Naive thymus-derived CD4-positive, alpha-beta T cell (primary cell): ENCODE measurements around the gene GPA33. TPM values are rescaled to one million over a fixed set of nuclear protein-coding genes. Genes with fewer than 3 reads are reported as not detected.
A peak's percentile ranks its signal among the peaks of the same experiment; 100 is the strongest.

Source experiments
- ATAC-seq: fragments of 150-1000 bp; cut with Tn5 transposase; 2 replicates; pipeline ENCODE4 v1.10.0; 2021; ENCODE audit warnings: mild to moderate bottlenecking, moderate library complexity
- CTCF ChIA-PET: fragments of 350-600 bp; sonication (Branson Sonifier 250); formaldehyde crosslinking; loops from one replicate; lab custom pipeline; 2021; ENCODE audit warnings: antibody characterized with exemption; lab: Charles Lee
- POLR2A ChIA-PET: fragments of 350-600 bp; sonication (Branson Sonifier 250); formaldehyde crosslinking; loops from one replicate; lab custom pipeline; 2021; ENCODE audit warnings: antibody characterized with exemption, inconsistent platforms; lab: Charles Lee
- DNase-seq, 9 donors: peaks; one replicate each; pipeline versions ENCODE4 v3.0.0 to v3.0.0-alpha.2; 2020 to 2022; ENCODE audit warnings: mixed read lengths in 1 of 9
- H3K27ac ChIP-seq: one replicate; pipeline ENCODE4 v1.7.0; 2013; ENCODE audit warnings: mild to moderate bottlenecking, low read depth, low read length, moderate library complexity
- H3K27me3 ChIP-seq, 2 donors: one replicate each; pipeline ENCODE4 v1.7.0; 2013; ENCODE audit warnings: low read length in 2 of 2, mild to moderate bottlenecking in 2 of 2, moderate library complexity in 2 of 2; ENCODE audit not compliant: control insufficient read depth in 2 of 2, insufficient read depth in 2 of 2
- H3K36me3 ChIP-seq, 3 experiments: 1 replicate in 2 of 3; 2 replicates in 1 of 3; pipeline ENCODE4 v1.7.0; 2013; ENCODE audit warnings: low read length in 3 of 3, mild to moderate bottlenecking in 3 of 3, moderate library complexity in 1 of 3; ENCODE audit not compliant: insufficient read depth in 3 of 3, control insufficient read depth in 2 of 3
- H3K4me1 ChIP-seq, 2 donors: one replicate each; pipeline ENCODE4 v1.7.0; 2013; ENCODE audit warnings: low read length in 2 of 2, mild to moderate bottlenecking in 2 of 2, moderate library complexity in 1 of 2; ENCODE audit not compliant: control insufficient read depth in 2 of 2, insufficient read depth in 2 of 2
- H3K4me3 ChIP-seq: 2 replicates; pipeline ENCODE4 v1.7.0; 2013; ENCODE audit warnings: mild to moderate bottlenecking, low read length
- H3K9me3 ChIP-seq, 3 experiments: 1 replicate in 2 of 3; 2 replicates in 1 of 3; pipeline ENCODE4 v1.7.0; 2013; ENCODE audit warnings: low read length in 3 of 3; ENCODE audit not compliant: control insufficient read depth in 2 of 3
- H3K27ac Mint-ChIP-seq, 9 donors: one replicate each; pipeline ENCODE4 v1.8.0; 2020 to 2022; ENCODE audit warnings: mixed read lengths in 9 of 9, mild to moderate bottlenecking in 8 of 9, moderate library complexity in 5 of 9, inconsistent platforms in 2 of 9
- H3K27me3 Mint-ChIP-seq, 5 donors: one replicate each; pipeline ENCODE4 v1.8.0; 2021 to 2022; ENCODE audit warnings: mixed read lengths in 5 of 5, mild to moderate bottlenecking in 1 of 5
- H3K36me3 Mint-ChIP-seq, 5 donors: one replicate each; pipeline ENCODE4 v1.8.0; 2020 to 2022; ENCODE audit warnings: mixed read lengths in 5 of 5, mild to moderate bottlenecking in 3 of 5, inconsistent platforms in 1 of 5
- H3K4me1 Mint-ChIP-seq, 7 donors: one replicate each; pipeline ENCODE4 v1.8.0; 2020 to 2022; ENCODE audit warnings: mixed read lengths in 7 of 7, mild to moderate bottlenecking in 3 of 7, inconsistent platforms in 1 of 7
- H3K4me3 Mint-ChIP-seq, 10 donors: one replicate each; pipeline ENCODE4 v1.8.0; 2020 to 2022; ENCODE audit warnings: mild to moderate bottlenecking in 10 of 10, mixed read lengths in 10 of 10, moderate library complexity in 6 of 10, inconsistent platforms in 2 of 10
- H3K9me3 Mint-ChIP-seq, 11 donors: one replicate each; pipeline ENCODE4 v1.8.0; 2020 to 2022; ENCODE audit warnings: mixed read lengths in 11 of 11, mild to moderate bottlenecking in 4 of 11, inconsistent platforms in 1 of 11, moderate library complexity in 1 of 11
- intact Hi-C, 2 donors: fragments of 100-400 bp; cut with micrococcal nuclease; formaldehyde crosslinking; loops; one replicate each; pipeline ENCODE4 v1.15.1; 2023
- polyA plus RNA-seq, 2 donors: library from polyadenylated mRNA; unstranded; fragments of 300-500 nt; fragmentation: Illumina TruSeq; gene quantifications; one replicate each; pipeline ENCODE4 v1.2.3, GENCODE V29; 2021
- total RNA-seq, 6 experiments: library from RNA in 5 of 6; stranded (reverse) in 5 of 6; gene quantifications; 1 replicate in 5 of 6; 2 replicates in 1 of 6; pipeline ENCODE4 v1.2.3 and lab custom pipeline; 2021 to 2026

GPA33 gene, protein sequence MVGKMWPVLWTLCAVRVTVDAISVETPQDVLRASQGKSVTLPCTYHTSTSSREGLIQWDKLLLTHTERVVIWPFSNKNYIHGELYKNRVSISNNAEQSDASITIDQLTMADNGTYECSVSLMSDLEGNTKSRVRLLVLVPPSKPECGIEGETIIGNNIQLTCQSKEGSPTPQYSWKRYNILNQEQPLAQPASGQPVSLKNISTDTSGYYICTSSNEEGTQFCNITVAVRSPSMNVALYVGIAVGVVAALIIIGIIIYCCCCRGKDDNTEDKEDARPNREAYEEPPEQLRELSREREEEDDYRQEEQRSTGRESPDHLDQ
- total RNA-seq (10 to 100 TPM in 3 of 5 experiments, 1 to 10 TPM in 2; 5.4 to 32.6 (median 11.3) TPM), polyA plus RNA-seq (10 to 100 TPM; 43.6 to 63.4 TPM), total RNA-seq (lab: John Stamatoyannopoulos, UW) (33.4 reads per million, percentile 62 among the genes with 10 or more reads in this experiment)

DNA sequence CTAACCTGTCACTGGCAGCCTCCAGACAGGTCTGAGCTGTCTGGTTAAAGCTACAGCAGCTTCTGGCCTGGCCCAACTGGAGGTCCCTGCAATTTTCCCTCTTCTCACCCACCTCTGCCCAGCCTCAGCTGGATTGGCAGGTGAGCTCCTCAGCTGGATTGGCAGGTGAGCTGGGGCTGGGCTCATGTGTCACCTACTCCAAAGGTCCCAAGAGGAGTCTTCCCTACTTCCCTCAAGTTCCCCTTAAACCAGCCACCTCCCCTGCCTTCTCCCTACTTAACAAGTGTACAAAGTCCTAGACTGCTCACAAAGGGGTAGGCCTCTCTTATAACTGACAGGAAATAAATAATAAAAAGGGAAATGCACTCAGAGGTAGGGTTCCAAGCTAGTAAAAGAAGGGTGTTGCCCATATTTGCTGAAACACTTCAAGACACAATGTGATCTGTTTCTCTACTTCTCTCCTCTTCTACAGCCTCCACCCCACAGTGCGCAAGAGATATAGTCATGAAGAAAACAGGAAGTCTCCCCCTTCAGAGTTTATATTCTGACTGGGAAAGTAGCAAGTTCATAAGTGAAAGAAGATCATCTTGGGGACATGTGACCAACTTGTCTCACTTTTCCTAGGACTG, at the start of gene GPA33:
TSS of gene GPA33 (minus strand) at position 64 of the 629 bp plus-strand sequence. CDS start 90 bp downstream, outside the sequence.
- H3K4me3 Mint-ChIP-seq: peak within 1 kb of the TSS in 9 of 10 donors; percentile 63 to 93 (median 86)
- Histone ChIP-seq H3K27me3 (no peaks in the 10 kb centered on the region), H3K4me1 (peaks cover 25 to 33% of the 10 kb centered on the region in 2 donors), H3K27ac (peak within 1 kb of the TSS; percentile 83), H3K36me3 (no peaks in the 10 kb centered on the region), H3K9me3 (no peaks in the 10 kb centered on the region), H3K4me3 (peak within 1 kb of the TSS; percentile 45)
- intact Hi-C loops: loop anchor here (1.0 to 10.0 kb wide), 5 partner anchors 24 to 624 kb away; partner anchors contain the start of gene POU2F1 (in 1 of the 2)
- ChIA-PET POLR2A (interaction anchor here (0.7 to 8.3 kb wide), 13 partner anchors 11 to 427 kb away, joined by 3 to 43 read pairs (median 6); partner anchors contain the start of gene CD247), CTCF (interaction anchor here (0.5 to 2.0 kb wide), 9 partner anchors 21 to 128 kb away, joined by 3 to 9 read pairs (median 5); no protein-coding TSS in a partner anchor)
- H3K4me1 Mint-ChIP-seq: peaks cover 18 to 80% (median 34%) of the 10 kb centered on the region in 7 donors
- H3K9me3 Mint-ChIP-seq: peaks cover 0 to 5% (median 0%) of the 10 kb centered on the region in 11 donors
- no peaks in the 10 kb centered on the region for H3K27me3 Mint-ChIP-seq
- DNase-seq: peak in 7 of 9 donors; percentile 71 to 89 (median 83)
- H3K27ac Mint-ChIP-seq: peak within 1 kb of the TSS; percentile 95 to 100 (median 100)
- peak; percentile 95 for ATAC-seq
- peaks cover 0 to 20% (median 15%) of the 10 kb centered on the region in 5 donors for H3K36me3 Mint-ChIP-seq

DNA sequence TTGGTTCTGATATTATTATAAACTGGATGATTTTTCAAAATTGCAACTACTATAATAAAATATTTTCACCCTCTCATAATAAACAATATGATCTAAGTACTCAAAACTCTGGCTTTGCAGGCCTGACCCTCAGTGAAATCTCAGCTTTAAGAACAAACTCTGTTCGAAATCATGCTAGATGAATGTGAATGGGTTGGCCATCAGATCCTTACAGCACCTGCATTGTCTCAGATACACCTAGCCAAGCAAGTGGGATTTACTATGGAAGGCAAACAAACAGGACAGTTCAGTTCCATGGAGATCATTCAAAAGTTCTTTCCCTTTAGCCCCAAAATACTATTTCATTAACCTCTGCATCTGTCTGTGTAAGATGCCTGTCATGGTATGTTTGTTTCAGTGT, 48.5 kb upstream of the GPA33 start:
- Histone ChIP-seq H3K9me3 (no peaks in the 10 kb centered on the region), H3K36me3 (no peaks in the 10 kb centered on the region), H3K27me3 (no peaks in the 10 kb centered on the region), H3K27ac (no peak overlapping the region), H3K4me1 (no peaks in the 10 kb centered on the region), H3K4me3 (no peak overlapping the region)
- H3K27me3 Mint-ChIP-seq: peaks cover 0 to 57% (median 7%) of the 10 kb centered on the region in 5 donors
- intact Hi-C loops: no loop called here
- H3K4me1 Mint-ChIP-seq: no peaks in the 10 kb centered on the region
- ChIA-PET CTCF (interaction anchor here (0.6 to 1.4 kb wide), 2 partner anchors 80 to 543 kb away, joined by 3 to 4 read pairs; no protein-coding TSS in a partner anchor), POLR2A (no interaction called here)
- ATAC-seq (no peak), DNase-seq (no peak)
- no peak overlapping the region for H3K27ac Mint-ChIP-seq
- H3K36me3 Mint-ChIP-seq: peaks cover 0 to 3% (median 3%) of the 10 kb centered on the region in 5 donors
- peaks cover 0 to 15% (median 3%) of the 10 kb centered on the region in 11 donors for H3K9me3 Mint-ChIP-seq
- no peak overlapping the region for H3K4me3 Mint-ChIP-seq

DNA sequence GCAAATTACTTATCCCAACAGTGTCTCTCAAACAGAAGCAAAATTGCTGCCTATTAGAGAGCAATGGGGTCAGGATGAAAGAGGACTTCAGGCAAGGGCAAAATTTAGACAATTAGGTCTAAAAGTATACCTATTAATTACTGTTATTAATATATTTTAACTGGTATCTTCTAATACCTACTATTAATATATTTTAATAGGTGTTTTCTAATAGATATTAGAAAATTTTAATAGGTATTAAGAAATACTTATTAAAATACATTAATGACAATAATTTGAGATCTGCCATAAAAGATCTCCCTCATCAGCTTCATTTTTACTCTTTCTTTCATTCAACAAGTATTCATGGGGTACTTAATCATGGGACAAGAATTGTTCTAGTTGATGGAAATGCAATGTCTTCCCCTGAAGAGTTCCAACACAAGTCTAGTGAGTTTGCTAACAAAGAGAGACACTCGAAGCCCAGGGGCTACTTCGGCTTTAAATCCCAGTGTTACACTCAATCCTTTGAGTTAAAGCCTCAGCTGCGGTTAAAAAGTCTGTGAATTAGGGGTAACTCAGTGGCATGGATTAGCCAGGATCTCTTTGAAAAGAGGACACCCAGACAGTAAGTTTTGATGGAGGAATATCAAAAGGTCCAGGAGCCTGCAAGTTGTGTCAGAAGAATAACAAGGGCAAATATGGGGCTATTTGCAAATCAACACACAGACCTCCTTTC, 47.8 kb upstream of the GPA33 start:
- intact Hi-C loops: no loop called here
- Mint-ChIP-seq H3K4me1 (peaks cover 0 to 2% (median 0%) of the 10 kb centered on the region in 7 donors), H3K27me3 (peaks cover 0 to 61% (median 7%) of the 10 kb centered on the region in 5 donors), H3K4me3 (no peak overlapping the region), H3K9me3 (peaks cover 0 to 8% (median 0%) of the 10 kb centered on the region in 11 donors), H3K27ac (no peak overlapping the region), H3K36me3 (no peaks in the 10 kb centered on the region)
- DNase-seq (no peak), ATAC-seq (no peak)
- no peak overlapping the region for H3K4me3 ChIP-seq
- no peaks in the 10 kb centered on the region for H3K4me1 ChIP-seq
- ChIA-PET CTCF (interaction anchor here (1.4 kb wide), 1 partner anchor 79 kb away, joined by 4 read pairs; no protein-coding TSS in a partner anchor), POLR2A (no interaction called here)
- H3K9me3 ChIP-seq: no peaks in the 10 kb centered on the region
- H3K27ac ChIP-seq: no peak overlapping the region
- no peaks in the 10 kb centered on the region for H3K36me3 ChIP-seq
- H3K27me3 ChIP-seq: no peaks in the 10 kb centered on the region

DNA sequence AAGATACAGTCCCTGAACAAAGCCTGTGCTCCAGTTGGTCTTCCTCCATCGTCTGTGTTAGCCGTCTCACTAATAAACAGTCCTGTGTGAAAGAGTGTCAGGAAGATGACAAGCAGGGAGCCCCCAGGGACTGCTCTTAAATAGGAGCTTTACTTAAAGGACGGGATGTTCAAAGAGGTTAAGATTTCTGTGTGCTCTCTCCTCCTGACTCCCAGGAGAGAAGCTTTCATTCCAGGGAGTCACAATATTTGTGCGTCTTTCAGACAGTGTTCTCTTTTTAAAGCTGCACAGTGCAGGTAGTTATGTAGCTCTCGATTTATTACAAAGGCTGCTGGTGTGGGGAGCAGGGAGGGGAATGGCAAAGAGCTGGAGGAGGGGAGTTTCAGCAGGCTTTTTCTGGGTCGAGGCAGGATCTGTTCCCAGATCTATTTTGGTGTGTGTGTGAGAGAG, 47.2 kb upstream of the GPA33 start:
- H3K27ac Mint-ChIP-seq: no peak overlapping the region
- H3K9me3 Mint-ChIP-seq: peaks cover 0 to 5% (median 0%) of the 10 kb centered on the region in 11 donors
- Histone ChIP-seq H3K27me3 (no peaks in the 10 kb centered on the region), H3K36me3 (no peaks in the 10 kb centered on the region), H3K27ac (no peak overlapping the region), H3K4me1 (no peaks in the 10 kb centered on the region), H3K9me3 (no peaks in the 10 kb centered on the region), H3K4me3 (no peak overlapping the region)
- intact Hi-C loops: no loop called here
- peaks cover 0 to 2% (median 0%) of the 10 kb centered on the region in 7 donors for H3K4me1 Mint-ChIP-seq
- DNase-seq: no peak
- no peak overlapping the region for H3K4me3 Mint-ChIP-seq
- H3K36me3 Mint-ChIP-seq: no peaks in the 10 kb centered on the region
- ChIA-PET POLR2A (no interaction called here), CTCF (no interaction called here)
- no peak for ATAC-seq
- H3K27me3 Mint-ChIP-seq: peaks cover 0 to 63% (median 7%) of the 10 kb centered on the region in 5 donors

DNA sequence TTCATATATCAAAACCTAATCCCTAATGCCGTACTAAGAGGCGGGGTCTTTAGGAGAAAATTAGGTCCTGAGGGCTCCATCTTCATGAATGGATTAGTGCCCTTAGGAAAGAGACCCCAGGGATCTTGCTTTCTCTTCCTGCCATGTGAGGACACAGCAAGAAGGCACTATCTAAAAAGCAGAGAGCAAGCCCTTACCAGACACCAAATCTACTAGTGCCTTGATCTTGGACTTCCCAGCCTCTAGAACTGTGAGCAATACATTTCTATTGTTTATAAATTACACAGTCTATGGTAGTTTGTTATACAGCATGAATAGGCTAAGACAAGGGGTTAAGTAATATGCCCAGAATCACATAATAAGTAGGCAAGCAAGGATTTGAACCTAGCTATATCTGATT, 46.6 kb upstream of the GPA33 start:
- H3K4me1 Mint-ChIP-seq: peaks cover 0 to 2% (median 0%) of the 10 kb centered on the region in 7 donors
- H3K36me3 Mint-ChIP-seq: no peaks in the 10 kb centered on the region
- H3K4me1 ChIP-seq: no peaks in the 10 kb centered on the region
- intact Hi-C loops: no loop called here
- DNase-seq (no peak), ATAC-seq (no peak)
- POLR2A ChIA-PET: no interaction called here
- H3K27me3 ChIP-seq: no peaks in the 10 kb centered on the region
- peaks cover 0 to 66% (median 7%) of the 10 kb centered on the region in 5 donors for H3K27me3 Mint-ChIP-seq
- H3K4me3 ChIP-seq: no peak overlapping the region
- H3K27ac Mint-ChIP-seq: no peak overlapping the region
- H3K36me3 ChIP-seq: no peaks in the 10 kb centered on the region
- no peaks in the 10 kb centered on the region for H3K9me3 Mint-ChIP-seq
- no peaks in the 10 kb centered on the region for H3K9me3 ChIP-seq
- CTCF ChIA-PET: no interaction called here
- no peak overlapping the region for H3K4me3 Mint-ChIP-seq
- no peak overlapping the region for H3K27ac ChIP-seq

DNA sequence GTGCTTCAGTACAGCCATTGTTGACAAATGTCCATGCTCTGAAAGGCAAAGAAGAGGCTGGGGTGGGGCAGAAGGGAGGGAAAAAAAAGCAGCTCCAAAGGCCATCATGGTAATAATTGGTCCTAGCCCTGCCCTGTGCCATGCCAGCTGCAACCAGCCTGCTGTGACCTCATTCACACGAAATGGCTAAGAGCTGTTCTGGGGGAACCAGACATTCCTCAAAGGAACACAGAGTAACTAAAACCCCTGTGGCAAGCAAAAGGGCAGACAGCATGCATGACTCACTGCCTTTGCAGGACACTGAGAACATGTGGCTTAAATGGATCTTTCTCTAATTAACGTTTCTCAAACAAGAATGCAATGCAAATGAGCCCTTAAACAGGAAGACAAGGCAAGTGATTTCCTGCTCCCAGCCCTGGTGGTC, 46.0 kb upstream of the GPA33 start:
- no peaks in the 10 kb centered on the region for H3K4me1 ChIP-seq
- H3K4me3 ChIP-seq: no peak overlapping the region
- Mint-ChIP-seq H3K4me1 (peaks cover 0 to 2% (median 0%) of the 10 kb centered on the region in 7 donors), H3K9me3 (no peaks in the 10 kb centered on the region), H3K27me3 (peaks cover 3 to 68% (median 7%) of the 10 kb centered on the region in 5 donors), H3K27ac (no peak overlapping the region), H3K4me3 (no peak overlapping the region), H3K36me3 (no peaks in the 10 kb centered on the region)
- DNase-seq (no peak), ATAC-seq (no peak)
- no peaks in the 10 kb centered on the region for H3K27me3 ChIP-seq
- no peaks in the 10 kb centered on the region for H3K9me3 ChIP-seq
- H3K36me3 ChIP-seq: no peaks in the 10 kb centered on the region
- ChIA-PET CTCF (interaction anchor here (0.6 kb wide), 1 partner anchor 226 kb away, joined by 3 read pairs; no protein-coding TSS in a partner anchor), POLR2A (no interaction called here)
- no peak overlapping the region for H3K27ac ChIP-seq
- intact Hi-C loops: no loop called here
